Tibial nerve (tissue), 4 donors: Measurements from ENCODE around the gene CDC20. TPM values are rescaled to one million over a fixed set of nuclear protein-coding genes. Genes with fewer than 3 reads are reported as not detected.

Source experiments
- DNase-seq, 2 donors: peaks; one replicate each; pipeline ENCODE4 v3.0.0-alpha.2; 2019; ENCODE audit warnings: low spot score in 2 of 2
- H3K27ac ChIP-seq, 4 donors: fragments of 200-600 bp; sonication (generic) in 3 of 4; one replicate each; pipeline ENCODE4 v1.5.1; 2017 to 2019; ENCODE audit warnings: mild to moderate bottlenecking in 1 of 4
- H3K27me3 ChIP-seq, 2 donors: fragments of 200-600 bp; sonication (generic) in 1 of 2; one replicate each; pipeline versions ENCODE4 v1.5.1 to v1.6.0; 2017 to 2019
- H3K36me3 ChIP-seq, 3 donors: fragments of 200-600 bp; sonication (generic); one replicate each; pipeline ENCODE4 v1.5.1; 2018 to 2019
- H3K4me1 ChIP-seq, 4 donors: fragments of 200-600 bp; sonication (generic) in 3 of 4; one replicate each; pipeline ENCODE4 v1.5.1; 2017 to 2019
- H3K4me3 ChIP-seq, 4 donors: fragments of 200-600 bp; sonication (generic) in 3 of 4; one replicate each; pipeline ENCODE4 v1.5.1; 2017 to 2019; ENCODE audit warnings: mild to moderate bottlenecking in 1 of 4, moderate library complexity in 1 of 4
- H3K9me3 ChIP-seq, 4 donors: fragments of 200-600 bp; sonication (generic) in 3 of 4; one replicate each; pipeline ENCODE4 v1.5.1; 2017 to 2019
- EP300 ChIP-seq, 2 donors: sonication (generic); formaldehyde crosslinking; IDR thresholded peaks; one replicate each; pipeline ENCODE4 v1.6.1; 2017; ENCODE audit warnings: antibody characterized with exemption in 2 of 2, mild to moderate bottlenecking in 1 of 2
- POLR2A ChIP-seq, 2 donors: fragments of 450-650 bp; IDR thresholded peaks; one replicate each; pipeline ENCODE4 v1.6.1; 2017; ENCODE audit warnings: antibody characterized with exemption in 2 of 2, mild to moderate bottlenecking in 2 of 2, moderate library complexity in 2 of 2
- WGBS, 2 donors: methylation state at CpG; one replicate each; pipeline ENCODE4 v1.1.5; 2018; 5-methylcytosine and 5-hydroxymethylcytosine counted together
- total RNA-seq, 4 donors: library from RNA; depleted of rRNA; stranded (reverse); fragments of >200 nt; gene quantifications; one replicate each; pipeline ENCODE4 v1.1.0, GENCODE V29; 2016
- TF ChIP-seq, protein P1 (sequence below), 5 experiments: fragments of 200-600 bp in 3 of 5; fragments of 450-650 bp in 2 of 5; sonication (generic) in 3 of 5; IDR thresholded peaks; one replicate each; pipeline ENCODE4 v1.5.1; 2016 to 2019; ENCODE audit warnings: antibody characterized with exemption in 5 of 5, mild to moderate bottlenecking in 3 of 5, moderate library complexity in 2 of 5

The CDC20 gene
- total RNA-seq, 4 donors from 2014 or later, result 0.42 to 3.5 (median 1.5) TPM

- no peak for DNase-seq
Observed at GRCh38 chr1:43334453-43335205, 24.2 kb upstream of the CDC20 start.

GRCh38 chr1:43337588-43337987 is 21.2 kb upstream of the CDC20 start, which contains the start of gene MPL:
Gene MPL, plus strand, starts transcription at chr1:43337818. Its CDS starts 31 bp downstream, at chr1:43337849.
- Histone ChIP-seq H3K9me3 (no peaks in the 10 kb centered on the region), H3K4me3 (no peak within 1 kb of the TSS), H3K27ac (no peak within 1 kb of the TSS), H3K36me3 (no peaks in the 10 kb centered on the region), H3K4me1 (no peaks in the 10 kb centered on the region), H3K27me3 (no peaks in the 10 kb centered on the region)
- no peak for DNase-seq
- TF ChIP-seq EP300 (IDR thresholded peaks at IDR 0.05), result no peak
- TF ChIP-seq, protein P1, sequence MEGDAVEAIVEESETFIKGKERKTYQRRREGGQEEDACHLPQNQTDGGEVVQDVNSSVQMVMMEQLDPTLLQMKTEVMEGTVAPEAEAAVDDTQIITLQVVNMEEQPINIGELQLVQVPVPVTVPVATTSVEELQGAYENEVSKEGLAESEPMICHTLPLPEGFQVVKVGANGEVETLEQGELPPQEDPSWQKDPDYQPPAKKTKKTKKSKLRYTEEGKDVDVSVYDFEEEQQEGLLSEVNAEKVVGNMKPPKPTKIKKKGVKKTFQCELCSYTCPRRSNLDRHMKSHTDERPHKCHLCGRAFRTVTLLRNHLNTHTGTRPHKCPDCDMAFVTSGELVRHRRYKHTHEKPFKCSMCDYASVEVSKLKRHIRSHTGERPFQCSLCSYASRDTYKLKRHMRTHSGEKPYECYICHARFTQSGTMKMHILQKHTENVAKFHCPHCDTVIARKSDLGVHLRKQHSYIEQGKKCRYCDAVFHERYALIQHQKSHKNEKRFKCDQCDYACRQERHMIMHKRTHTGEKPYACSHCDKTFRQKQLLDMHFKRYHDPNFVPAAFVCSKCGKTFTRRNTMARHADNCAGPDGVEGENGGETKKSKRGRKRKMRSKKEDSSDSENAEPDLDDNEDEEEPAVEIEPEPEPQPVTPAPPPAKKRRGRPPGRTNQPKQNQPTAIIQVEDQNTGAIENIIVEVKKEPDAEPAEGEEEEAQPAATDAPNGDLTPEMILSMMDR (IDR thresholded peaks at IDR 0.05), result no peak
- no peak for TF ChIP-seq POLR2A (IDR thresholded peaks at IDR 0.05)
- 72 to 74% methylated on average over 3 of the region's 3 CpGs for WGBS, 2 donors

More at GRCh38 chr1:43334453-43335205, 24.2 kb upstream of the CDC20 start:
- H3K9me3 ChIP-seq, result no peaks in the 10 kb centered on the region
- no peaks in the 10 kb centered on the region for H3K27me3 ChIP-seq
- TF ChIP-seq POLR2A (IDR thresholded peaks at IDR 0.05) (no peak), EP300 (IDR thresholded peaks at IDR 0.05) (no peak)
- TF ChIP-seq, protein P1 (IDR thresholded peaks at IDR 0.05), result no peak
- H3K4me3 ChIP-seq, result no peak overlapping the region
- 79 to 84% methylated on average over 7 of the region's 7 CpGs for WGBS, 2 donors
- peaks cover 0 to 11% (median 5%) of the 10 kb centered on the region in 4 donors for H3K4me1 ChIP-seq
- no peak overlapping the region for H3K27ac ChIP-seq
- no peaks in the 10 kb centered on the region for H3K36me3 ChIP-seq

GRCh38 chr1:43338001-43338400 is 20.8 kb upstream of the CDC20 start:
- Histone ChIP-seq H3K4me1 (no peaks in the 10 kb centered on the region), H3K36me3 (no peaks in the 10 kb centered on the region), H3K9me3 (no peaks in the 10 kb centered on the region), H3K27ac (no peak overlapping the region), H3K27me3 (no peaks in the 10 kb centered on the region), H3K4me3 (no peak overlapping the region)
- TF ChIP-seq EP300 (IDR thresholded peaks at IDR 0.05) (no peak), POLR2A (IDR thresholded peaks at IDR 0.05) (no peak)
- TF ChIP-seq, protein P1 (IDR thresholded peaks at IDR 0.05), result no peak
- 71 to 82% methylated on average over 5 of the region's 5 CpGs for WGBS, 2 donors
- no peak for DNase-seq

- WGBS, 2 donors, result 93 to 97% methylated on average over 6 of the region's 6 CpGs
Observed at GRCh38 chr1:43339584-43340232, 19.1 kb upstream of the CDC20 start.

More at GRCh38 chr1:43339584-43340232, 19.1 kb upstream of the CDC20 start:
- Histone ChIP-seq H3K9me3 (no peaks in the 10 kb centered on the region), H3K4me3 (no peak overlapping the region), H3K36me3 (no peaks in the 10 kb centered on the region), H3K27ac (no peak overlapping the region), H3K4me1 (no peaks in the 10 kb centered on the region), H3K27me3 (no peaks in the 10 kb centered on the region)
- TF ChIP-seq, protein P1 (IDR thresholded peaks at IDR 0.05), result no peak
- TF ChIP-seq EP300 (IDR thresholded peaks at IDR 0.05) (no peak), POLR2A (IDR thresholded peaks at IDR 0.05) (no peak)
- DNase-seq, result no peak
